ENCODE data around the gene SMIM35.

The SMIM35 gene

GRCh38 chr11:118086913-118087768, at the start of gene SMIM35:
TSS of gene SMIM35 (minus strand) at chr11:118086963. CDS start at chr11:118086757, 206 bp downstream.
- no peak for DNase-seq (ENCODE audit: low spot score)

- DNase-seq (ENCODE audit: low spot score), result no peak
Observed at GRCh38 chr11:118136341-118136740, 49.6 kb upstream of the SMIM35 start.

GRCh38 chr11:118135796-118136165, 49.0 kb upstream of the SMIM35 start:
- no peak for DNase-seq (ENCODE audit: low spot score)

GRCh38 chr11:118135051-118135795, 48.5 kb upstream of the SMIM35 start:
- no peak for DNase-seq (ENCODE audit: low spot score)

- no peak for DNase-seq (ENCODE audit: low spot score)
Observed at GRCh38 chr11:118133816-118134215, 47.1 kb upstream of the SMIM35 start.

- no peak for DNase-seq (ENCODE audit: low spot score)
Observed at GRCh38 chr11:118132385-118133151, 45.8 kb upstream of the SMIM35 start.

- no peak for DNase-seq (ENCODE audit: low spot score)
Observed at GRCh38 chr11:118129471-118130172, 42.9 kb upstream of the SMIM35 start.

GRCh38 chr11:118128721-118129470, 42.1 kb upstream of the SMIM35 start:
- no peak for DNase-seq (ENCODE audit: low spot score)

GRCh38 chr11:118128310-118128709, 41.5 kb upstream of the SMIM35 start:
- no peak for DNase-seq (ENCODE audit: low spot score)

GRCh38 chr11:118126082-118126838, 39.5 kb upstream of the SMIM35 start:
- no peak for DNase-seq (ENCODE audit: low spot score)

- no peak for DNase-seq (ENCODE audit: low spot score)
Observed at GRCh38 chr11:118124929-118125535, 38.3 kb upstream of the SMIM35 start.

- DNase-seq (ENCODE audit: low spot score), result no peak
Observed at GRCh38 chr11:118120793-118121192, 34.0 kb upstream of the SMIM35 start.

GRCh38 chr11:118117790-118118601, 31.2 kb upstream of the SMIM35 start:
- no peak for DNase-seq (ENCODE audit: low spot score)

- no peak for DNase-seq (ENCODE audit: low spot score)
Observed at GRCh38 chr11:118115048-118115447, 28.3 kb upstream of the SMIM35 start.

GRCh38 chr11:118114266-118114665, 27.5 kb upstream of the SMIM35 start:
- DNase-seq (ENCODE audit: low spot score), result no peak

- no peak for DNase-seq (ENCODE audit: low spot score)
Observed at GRCh38 chr11:118112711-118113430, 26.1 kb upstream of the SMIM35 start.

- no peak for DNase-seq (ENCODE audit: low spot score)
Observed at GRCh38 chr11:118111744-118112035, 24.9 kb upstream of the SMIM35 start.

- no peak for DNase-seq (ENCODE audit: low spot score)
Observed at GRCh38 chr11:118111019-118111743, 24.4 kb upstream of the SMIM35 start.

Measured in D341Med (cell line).